Suprapubic skin (tissue), 3 donors: ENCODE data around the gene BMP2.

Experiments used
- EP300 ChIP-seq: sonication (generic); formaldehyde crosslinking; IDR thresholded peaks from one replicate; pipeline ENCODE4 v1.6.1; 2017; ENCODE audit warnings: antibody characterized with exemption
- TF ChIP-seq, protein P1 (sequence below), 2 donors: fragments of 200-600 bp in 1 of 2; fragments of 450-650 bp in 1 of 2; sonication (generic) in 1 of 2; IDR thresholded peaks; one replicate each; pipeline ENCODE4 v1.5.1; 2016 to 2019; ENCODE audit warnings: antibody characterized with exemption in 2 of 2, mild to moderate bottlenecking in 1 of 2, moderate library complexity in 1 of 2

DNA sequence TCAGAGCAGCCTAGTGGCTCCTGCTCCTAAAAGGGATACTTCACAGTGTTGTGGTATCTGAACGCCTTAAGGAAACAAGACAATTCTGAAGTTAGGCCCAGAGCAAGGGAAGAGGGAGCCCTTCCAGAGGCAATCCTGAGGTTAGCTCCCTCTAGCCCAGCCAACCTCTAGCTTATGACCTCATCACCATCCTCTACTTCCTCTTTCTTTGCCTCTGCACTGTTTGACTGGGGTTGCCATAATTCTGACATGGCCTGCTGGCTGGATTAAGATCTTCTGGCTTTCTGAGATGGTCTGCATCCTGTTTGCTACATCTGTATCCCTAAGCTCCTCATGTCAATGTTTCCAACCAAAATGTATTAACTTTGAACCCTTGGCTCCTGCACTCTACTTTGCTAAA is 23.3 kb upstream of the BMP2 start:
- TF ChIP-seq, protein P1, sequence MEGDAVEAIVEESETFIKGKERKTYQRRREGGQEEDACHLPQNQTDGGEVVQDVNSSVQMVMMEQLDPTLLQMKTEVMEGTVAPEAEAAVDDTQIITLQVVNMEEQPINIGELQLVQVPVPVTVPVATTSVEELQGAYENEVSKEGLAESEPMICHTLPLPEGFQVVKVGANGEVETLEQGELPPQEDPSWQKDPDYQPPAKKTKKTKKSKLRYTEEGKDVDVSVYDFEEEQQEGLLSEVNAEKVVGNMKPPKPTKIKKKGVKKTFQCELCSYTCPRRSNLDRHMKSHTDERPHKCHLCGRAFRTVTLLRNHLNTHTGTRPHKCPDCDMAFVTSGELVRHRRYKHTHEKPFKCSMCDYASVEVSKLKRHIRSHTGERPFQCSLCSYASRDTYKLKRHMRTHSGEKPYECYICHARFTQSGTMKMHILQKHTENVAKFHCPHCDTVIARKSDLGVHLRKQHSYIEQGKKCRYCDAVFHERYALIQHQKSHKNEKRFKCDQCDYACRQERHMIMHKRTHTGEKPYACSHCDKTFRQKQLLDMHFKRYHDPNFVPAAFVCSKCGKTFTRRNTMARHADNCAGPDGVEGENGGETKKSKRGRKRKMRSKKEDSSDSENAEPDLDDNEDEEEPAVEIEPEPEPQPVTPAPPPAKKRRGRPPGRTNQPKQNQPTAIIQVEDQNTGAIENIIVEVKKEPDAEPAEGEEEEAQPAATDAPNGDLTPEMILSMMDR (IDR thresholded peaks at IDR 0.05) = no peak
- TF ChIP-seq EP300 = no peak
